ENCODE measurements around the gene NOD2. TPM values are rescaled to one million over a fixed set of nuclear protein-coding genes. Genes with fewer than 3 reads are reported as not detected.

The NOD2 gene
- total RNA-seq, 1 donor from 2014 or later, result not detected

- H3K9me3 ChIP-seq (ENCODE audit: insufficient read depth, low read depth, low read length), result no peaks in the 10 kb centered on the region
- no peak for TF ChIP-seq EZH2 (IDR thresholded peaks at IDR 0.05; ENCODE audit: insufficient read depth, low read length)
- no peak for TF ChIP-seq CTCF (IDR thresholded peaks at IDR 0.05; ENCODE audit: insufficient read depth, low read depth, low read length)
Measured at GRCh38 chr16:50762241-50762640, 68.8 kb downstream of the NOD2 start.

GRCh38 chr16:50763211-50763610, 69.8 kb downstream of the NOD2 start:
- no peak overlapping the region for H2AFZ ChIP-seq (ENCODE audit: low read depth, low read length)
- peak overlapping the region; percentile 75 for H3K27ac Mint-ChIP-seq (ENCODE audit: unreplicated experiment)
- no peak overlapping the region for H3K4me3 ChIP-seq (ENCODE audit: insufficient read depth, low read depth, low read length)
- H3K79me2 ChIP-seq (ENCODE audit: insufficient read depth, low read length), result no peaks in the 10 kb centered on the region
- peaks cover 16% of the 10 kb centered on the region for H3K9me3 Mint-ChIP-seq (ENCODE audit: unreplicated experiment)
- H3K9me3 ChIP-seq (ENCODE audit: insufficient read depth, low read depth, low read length), result no peaks in the 10 kb centered on the region
- DNase-seq (ENCODE audit: low read depth), result peak; percentile 36
- H3K27ac ChIP-seq (ENCODE audit: low read depth, low read length), result no peak overlapping the region
- no peak overlapping the region for H3K4me3 Mint-ChIP-seq (ENCODE audit: unreplicated experiment)
- no peaks in the 10 kb centered on the region for H3K4me1 ChIP-seq (ENCODE audit: insufficient read depth, low read length)
- no peaks in the 10 kb centered on the region for H3K36me3 ChIP-seq (ENCODE audit: insufficient read depth, low read length)
- FAIRE-seq, result peak; percentile 60
- peaks cover 3% of the 10 kb centered on the region for H4K20me1 ChIP-seq (ENCODE audit: insufficient read depth, low read length)
- peaks cover 23% of the 10 kb centered on the region for H3K36me3 Mint-ChIP-seq (ENCODE audit: low read depth, unreplicated experiment)
- no peak overlapping the region for H3K4me2 ChIP-seq (ENCODE audit: low read length)
- H3K27me3 ChIP-seq (ENCODE audit: insufficient read depth, low read length), result no peaks in the 10 kb centered on the region
- H3K9ac ChIP-seq (ENCODE audit: low read length), result no peak overlapping the region
- H3K27me3 Mint-ChIP-seq (ENCODE audit: low read depth, unreplicated experiment), result no peaks in the 10 kb centered on the region
- TF ChIP-seq CTCF (IDR thresholded peaks at IDR 0.05; ENCODE audit: insufficient read depth, low read depth, low read length), result no peak
- H3K4me1 Mint-ChIP-seq (ENCODE audit: low read depth, unreplicated experiment), result peaks cover 11% of the 10 kb centered on the region

More at GRCh38 chr16:50762241-50762640, 68.8 kb downstream of the NOD2 start:
- Histone ChIP-seq H4K20me1 (ENCODE audit: insufficient read depth, low read length) (peaks cover 3% of the 10 kb centered on the region), H3K4me3 (ENCODE audit: insufficient read depth, low read depth, low read length) (no peak overlapping the region), H2AFZ (ENCODE audit: low read depth, low read length) (no peak overlapping the region), H3K79me2 (ENCODE audit: insufficient read depth, low read length) (no peaks in the 10 kb centered on the region), H3K4me1 (ENCODE audit: insufficient read depth, low read length) (no peaks in the 10 kb centered on the region), H3K9ac (ENCODE audit: low read length) (no peak overlapping the region), H3K36me3 (ENCODE audit: insufficient read depth, low read length) (no peaks in the 10 kb centered on the region), H3K27me3 (ENCODE audit: insufficient read depth, low read length) (no peaks in the 10 kb centered on the region), H3K4me2 (ENCODE audit: low read length) (no peak overlapping the region), H3K27ac (ENCODE audit: low read depth, low read length) (no peak overlapping the region)
- DNase-seq (ENCODE audit: low read depth) (no peak), FAIRE-seq (no peak)
- Mint-ChIP-seq H3K4me1 (ENCODE audit: low read depth, unreplicated experiment) (peaks cover 11% of the 10 kb centered on the region), H3K4me3 (ENCODE audit: unreplicated experiment) (no peak overlapping the region), H3K9me3 (ENCODE audit: unreplicated experiment) (peaks cover 16% of the 10 kb centered on the region), H3K27ac (ENCODE audit: unreplicated experiment) (no peak overlapping the region), H3K36me3 (ENCODE audit: low read depth, unreplicated experiment) (peaks cover 19% of the 10 kb centered on the region), H3K27me3 (ENCODE audit: low read depth, unreplicated experiment) (no peaks in the 10 kb centered on the region)

GRCh38 chr16:50765260-50765659, 71.9 kb downstream of the NOD2 start:
- DNase-seq (ENCODE audit: low read depth), result no peak
- peaks cover 27% of the 10 kb centered on the region for H3K36me3 Mint-ChIP-seq (ENCODE audit: low read depth, unreplicated experiment)
- H3K4me3 ChIP-seq (ENCODE audit: insufficient read depth, low read depth, low read length), result no peak overlapping the region
- TF ChIP-seq CTCF (IDR thresholded peaks at IDR 0.05; ENCODE audit: insufficient read depth, low read depth, low read length), result no peak
- no peak for TF ChIP-seq EZH2 (IDR thresholded peaks at IDR 0.05; ENCODE audit: insufficient read depth, low read length)
- no peak overlapping the region for H3K4me3 Mint-ChIP-seq (ENCODE audit: unreplicated experiment)
- H3K27ac Mint-ChIP-seq (ENCODE audit: unreplicated experiment), result no peak overlapping the region
- H3K27ac ChIP-seq (ENCODE audit: low read depth, low read length), result no peak overlapping the region
- H2AFZ ChIP-seq (ENCODE audit: low read depth, low read length), result no peak overlapping the region
- H3K27me3 ChIP-seq (ENCODE audit: insufficient read depth, low read length), result no peaks in the 10 kb centered on the region
- H3K4me2 ChIP-seq (ENCODE audit: low read length), result no peak overlapping the region
- no peaks in the 10 kb centered on the region for H3K4me1 ChIP-seq (ENCODE audit: insufficient read depth, low read length)
- H3K79me2 ChIP-seq (ENCODE audit: insufficient read depth, low read length), result no peaks in the 10 kb centered on the region
- FAIRE-seq, result no peak
- peaks cover 16% of the 10 kb centered on the region for H3K9me3 Mint-ChIP-seq (ENCODE audit: unreplicated experiment)
- H3K36me3 ChIP-seq (ENCODE audit: insufficient read depth, low read length), result no peaks in the 10 kb centered on the region
- no peak overlapping the region for H3K9ac ChIP-seq (ENCODE audit: low read length)
- no peaks in the 10 kb centered on the region for H3K9me3 ChIP-seq (ENCODE audit: insufficient read depth, low read depth, low read length)
- no peaks in the 10 kb centered on the region for H3K27me3 Mint-ChIP-seq (ENCODE audit: low read depth, unreplicated experiment)
- no peaks in the 10 kb centered on the region for H4K20me1 ChIP-seq (ENCODE audit: insufficient read depth, low read length)
- H3K4me1 Mint-ChIP-seq (ENCODE audit: low read depth, unreplicated experiment), result peaks cover 11% of the 10 kb centered on the region

Data from astrocyte (in vitro differentiated cells and primary cell).